ENCODE results near the gene KISS1R.

Gene KISS1R

DNA sequence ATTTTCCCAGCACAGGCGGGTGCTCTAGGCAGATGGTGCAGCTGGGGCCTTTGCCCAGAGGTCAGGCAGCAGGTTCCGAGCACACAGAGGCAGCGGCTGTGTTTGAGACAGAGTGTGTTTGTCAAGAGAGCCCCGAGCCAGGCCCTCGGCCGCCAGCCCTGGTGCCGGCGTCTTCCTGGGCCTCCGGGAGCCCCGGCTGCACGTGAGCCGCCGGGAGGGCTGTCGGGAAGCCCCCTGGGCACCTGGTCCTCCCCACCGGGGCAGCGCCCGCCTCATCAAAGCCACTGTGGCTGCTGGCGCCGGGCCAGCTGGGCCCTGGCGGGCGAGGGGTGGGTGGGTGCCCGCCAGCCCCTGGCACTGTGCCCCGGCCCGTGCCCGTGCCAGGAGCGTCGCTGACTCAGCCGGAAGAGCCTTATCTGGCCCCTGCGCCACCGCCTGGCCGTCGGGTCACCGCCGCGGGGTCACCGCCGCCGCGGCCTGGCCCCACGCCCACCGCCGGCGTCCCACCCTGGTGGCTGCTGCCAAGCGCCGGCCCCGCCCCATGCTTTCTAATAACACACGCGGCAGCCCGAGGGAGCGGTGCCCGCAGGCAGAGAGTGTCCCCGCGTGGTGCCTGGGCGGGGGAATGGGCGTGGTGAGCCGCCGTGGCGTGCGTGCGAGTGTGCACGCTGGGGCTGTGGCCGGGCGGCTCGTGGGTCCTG lies 23.6 kb downstream of the KISS1R start:
- DNase-seq = peak; percentile 79

DNA sequence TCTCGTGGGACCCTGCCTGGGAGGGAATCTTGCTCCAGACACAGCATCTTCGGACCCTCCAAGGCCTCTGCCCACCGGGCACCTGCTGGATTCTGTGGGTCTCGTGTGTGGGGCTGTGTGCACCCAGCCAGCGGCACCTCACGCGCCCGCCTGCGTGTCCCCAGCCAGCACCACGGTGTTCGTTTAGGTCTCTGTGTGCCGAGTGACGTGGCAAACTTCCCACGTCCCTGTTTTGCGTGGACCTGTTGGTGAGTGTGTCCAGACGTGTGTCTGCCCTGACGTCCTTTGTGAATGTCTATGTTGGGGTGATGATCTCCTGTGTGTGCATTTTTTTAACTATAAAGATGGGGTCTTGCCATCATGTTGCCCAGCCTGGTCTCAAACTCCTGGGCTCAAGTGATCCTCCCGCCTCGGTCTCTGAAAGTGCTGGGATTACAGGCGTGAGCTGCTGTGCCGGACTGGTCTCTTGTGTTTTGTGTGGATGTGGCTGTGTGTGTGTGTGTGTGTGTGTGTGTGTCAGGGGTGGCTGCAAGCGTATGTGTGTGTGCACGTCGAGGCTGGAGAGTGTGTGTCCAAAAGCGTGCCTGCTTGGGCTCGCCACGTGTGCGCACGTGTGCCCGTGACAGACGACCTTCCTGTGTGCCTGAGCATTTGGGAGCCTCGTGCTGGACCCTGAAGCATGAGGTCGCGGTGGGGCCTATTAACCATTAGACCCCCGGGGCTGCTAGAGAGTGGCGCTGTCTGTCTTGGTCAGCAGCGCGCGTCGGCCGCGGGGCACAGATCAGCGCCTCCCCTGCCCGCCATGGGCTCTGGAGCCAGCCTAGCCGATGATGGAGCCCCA lies 24.4 kb downstream of the KISS1R start:
- DNase-seq = no peak

DNA sequence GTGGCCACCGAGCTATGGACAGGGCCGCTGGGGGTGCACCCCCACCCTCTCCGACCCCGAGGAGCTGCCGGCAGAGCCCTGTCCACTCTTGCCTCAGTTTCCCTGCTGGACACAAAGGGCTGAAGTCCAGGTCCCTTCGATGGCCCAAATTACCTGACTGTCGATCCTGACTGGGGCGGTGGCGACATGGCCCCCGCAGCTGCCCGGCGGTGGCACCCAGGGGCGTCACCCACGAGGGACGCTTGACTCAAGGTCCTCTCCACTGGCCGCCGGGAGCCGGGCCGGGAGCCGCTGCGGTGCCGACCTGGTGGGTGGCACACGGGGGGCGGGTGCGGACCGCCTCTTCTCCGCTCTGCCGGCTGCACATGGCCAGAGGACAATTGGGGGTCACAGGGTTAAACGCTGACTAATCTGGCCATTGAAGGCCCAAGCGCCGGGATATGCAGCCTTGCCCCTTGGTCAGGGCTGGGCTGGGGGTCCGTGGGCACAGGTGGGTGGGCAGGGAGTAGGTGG lies 25.1 kb downstream of the KISS1R start:
- DNase-seq = no peak

DNA sequence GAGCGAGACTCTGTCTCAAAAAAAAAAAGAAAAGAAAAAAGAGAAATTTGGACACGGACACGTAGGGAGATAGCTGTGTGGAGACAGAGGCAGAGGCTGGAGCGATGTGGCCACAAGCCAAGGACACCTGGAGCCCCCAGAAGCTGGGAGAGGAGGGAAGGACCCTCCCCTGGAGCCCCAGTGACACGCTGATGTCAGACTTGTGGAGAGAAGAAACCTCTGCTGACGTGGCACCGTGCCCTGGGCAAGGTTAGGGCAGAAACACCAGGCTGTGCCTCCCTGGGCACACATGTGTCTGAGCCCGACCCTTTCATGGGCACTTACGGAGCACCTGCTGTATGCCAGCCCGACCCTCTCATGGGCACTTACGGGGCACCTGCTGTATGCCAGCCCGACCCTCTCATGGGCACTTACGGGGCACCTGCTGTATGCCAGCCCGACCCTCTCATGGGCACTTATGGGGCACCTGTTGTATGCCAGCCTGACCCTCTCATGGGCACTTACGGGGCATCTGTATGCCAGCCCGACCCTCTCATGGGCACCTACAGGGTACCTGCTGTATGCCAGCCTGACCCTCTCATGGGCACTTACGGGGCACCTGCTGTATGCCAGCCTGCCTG lies 26.5 kb downstream of the KISS1R start:
- no peak for DNase-seq

DNA sequence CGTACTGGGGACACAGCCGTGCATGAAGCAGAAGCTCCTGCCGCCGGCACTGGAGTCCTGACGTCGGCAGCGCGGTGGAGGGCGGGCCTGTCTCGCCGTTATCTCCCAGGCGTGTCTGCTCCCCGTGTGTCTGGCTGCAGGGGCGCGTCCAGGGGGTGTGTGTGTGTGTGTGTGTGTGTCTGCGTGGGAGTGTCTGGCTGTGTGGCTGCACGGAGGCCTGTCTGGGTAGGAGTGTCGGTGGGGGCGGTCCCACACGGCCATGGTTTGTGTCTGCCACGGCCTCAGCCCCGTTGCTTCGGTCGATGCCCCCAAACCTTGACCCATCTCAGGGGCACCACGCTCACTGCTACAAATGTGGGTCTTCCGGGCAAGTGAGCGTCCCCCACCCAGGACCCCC lies 27.0 kb downstream of the KISS1R start:
- no peak for DNase-seq

DNA sequence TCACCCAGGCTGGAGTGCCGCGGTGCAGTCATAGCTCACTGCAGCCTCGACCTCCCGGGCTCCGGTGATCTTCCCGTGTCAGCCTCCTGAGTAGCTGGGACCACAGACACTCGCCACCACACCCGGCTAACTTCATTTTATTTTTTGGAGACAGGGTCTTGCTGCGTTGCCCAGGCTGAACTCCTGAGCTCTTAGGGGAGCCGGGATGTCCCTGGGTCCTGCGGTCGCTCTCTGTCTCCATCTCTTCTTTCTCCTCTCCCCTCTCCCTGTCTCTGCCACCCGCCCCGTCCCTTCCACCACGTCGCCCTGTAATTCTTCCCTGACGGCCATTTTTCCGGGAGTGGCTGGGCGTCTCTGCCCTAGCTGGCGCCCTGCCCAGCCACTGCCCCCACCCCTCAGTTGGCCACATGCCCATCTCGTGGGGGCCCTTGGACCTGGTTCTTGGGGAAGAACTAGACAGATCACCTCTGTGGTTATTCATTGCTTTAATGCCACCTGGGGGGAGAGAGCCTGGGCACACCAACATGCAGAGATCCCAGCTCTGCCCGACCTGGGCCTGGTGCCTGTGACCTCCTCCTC lies 27.6 kb downstream of the KISS1R start:
- DNase-seq = peak; percentile 77

DNA sequence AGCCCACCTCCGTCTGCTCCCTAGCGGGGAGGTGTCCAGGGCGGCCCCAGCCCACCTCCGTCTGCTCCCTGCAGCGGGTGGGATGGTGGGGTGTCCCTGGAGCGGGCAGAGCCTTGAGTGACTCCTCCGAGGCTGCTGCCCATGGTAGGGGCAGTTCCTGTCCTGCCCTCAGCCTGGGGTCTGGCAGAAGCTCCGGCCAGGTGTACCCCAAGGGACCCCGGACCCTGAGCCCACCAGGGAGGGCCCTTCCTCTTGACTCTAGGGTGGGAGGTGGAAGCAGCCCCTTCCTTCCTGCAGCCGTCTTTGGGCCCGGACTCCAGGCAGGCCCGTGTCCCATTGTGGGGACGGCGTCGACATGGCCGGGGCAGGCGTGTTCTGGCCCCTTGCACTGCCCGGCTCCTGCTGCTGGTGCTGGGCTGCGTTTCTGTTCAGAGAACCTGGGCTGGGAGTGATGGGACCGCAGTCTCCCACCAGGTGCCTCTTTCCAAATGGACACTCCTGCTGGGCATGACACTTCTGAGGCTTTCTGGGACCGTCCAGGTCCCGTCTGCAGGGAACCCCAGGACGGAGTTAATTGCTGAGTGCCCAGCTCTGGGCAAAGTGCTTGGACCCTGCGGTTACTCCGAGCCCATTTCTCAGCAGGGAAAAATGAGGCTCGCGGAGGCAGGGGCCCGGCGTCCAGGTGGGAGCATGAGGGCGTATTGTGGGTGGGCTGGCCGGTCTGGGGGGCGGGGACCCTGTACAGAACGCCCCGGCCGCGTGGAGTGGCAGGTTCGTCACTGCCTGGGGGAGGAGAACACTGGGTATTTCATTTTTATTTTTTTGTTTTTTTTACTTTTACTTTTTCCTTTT lies 28.5 kb downstream of the KISS1R start:
- no peak for DNase-seq

DNA sequence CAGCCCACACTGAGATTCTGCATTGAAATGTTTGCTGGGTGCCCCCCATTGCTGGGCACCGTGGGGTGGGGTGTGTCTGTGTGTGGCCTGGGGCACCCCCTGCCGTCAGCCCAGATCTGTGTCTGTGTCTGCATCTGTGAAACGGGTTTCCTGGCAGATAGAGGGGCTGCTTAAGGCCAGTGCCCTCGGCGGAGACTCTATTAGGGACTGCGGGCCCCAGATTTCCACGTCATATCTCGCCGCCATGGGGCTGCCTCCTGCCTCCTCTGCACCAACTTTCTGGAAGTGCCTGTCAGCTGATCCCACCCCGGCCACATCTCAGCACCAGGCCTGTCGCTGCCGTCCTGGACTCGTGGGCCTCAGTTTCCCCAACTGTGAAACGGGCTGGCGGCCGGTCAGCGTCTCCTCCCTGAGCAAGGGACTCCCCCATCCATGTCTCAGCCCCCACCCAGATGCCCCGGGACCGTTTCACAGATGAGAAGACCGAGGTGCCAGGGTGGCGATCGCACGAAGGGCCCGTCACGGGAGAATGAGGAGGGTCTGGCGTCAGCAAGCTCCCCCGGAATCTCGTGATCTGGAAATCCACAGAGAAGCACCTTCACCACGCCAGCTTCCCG lies 30.1 kb downstream of the KISS1R start:
- no peak for DNase-seq

DNA sequence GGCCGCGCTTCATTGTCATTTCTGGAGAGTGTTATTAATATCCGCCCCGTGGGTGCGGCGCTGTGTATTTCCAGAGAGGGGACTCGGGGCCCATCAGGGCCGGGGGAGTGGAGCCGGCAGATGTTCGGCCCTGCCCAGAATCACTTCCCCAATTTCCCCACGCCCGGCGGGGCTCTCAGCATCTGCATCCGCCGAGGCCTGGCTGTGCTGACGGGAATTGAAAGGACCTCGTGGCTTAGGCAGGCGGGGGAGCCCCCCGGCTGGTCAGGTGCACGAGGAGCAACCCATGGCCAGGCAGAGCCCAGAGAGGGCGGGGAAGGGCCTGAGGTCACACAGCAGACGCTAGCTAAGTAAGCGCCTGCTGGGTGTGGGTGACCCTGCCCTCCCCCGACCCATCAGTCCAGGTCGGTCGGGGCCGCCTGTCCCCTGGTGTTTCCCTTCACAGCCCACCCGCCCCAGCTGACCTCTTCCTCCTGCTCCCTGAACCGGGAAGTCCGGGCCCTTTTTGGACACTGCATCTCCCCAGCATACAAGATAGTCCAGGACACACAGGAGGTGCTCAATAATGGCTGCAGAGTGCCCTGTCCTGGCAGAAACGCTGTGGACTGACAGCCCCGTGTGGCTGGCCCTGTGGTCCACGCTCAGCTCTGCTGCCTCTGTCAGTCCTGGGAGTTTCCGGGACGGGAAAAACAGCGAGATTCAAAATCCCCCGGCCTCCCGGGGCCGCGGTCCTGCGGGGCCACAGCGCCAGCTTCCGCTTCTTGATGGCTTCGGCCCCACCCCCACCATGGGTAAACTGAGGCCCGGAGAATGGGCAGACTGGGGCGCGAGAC lies 30.8 kb downstream of the KISS1R start:
- no peak for DNase-seq

DNA sequence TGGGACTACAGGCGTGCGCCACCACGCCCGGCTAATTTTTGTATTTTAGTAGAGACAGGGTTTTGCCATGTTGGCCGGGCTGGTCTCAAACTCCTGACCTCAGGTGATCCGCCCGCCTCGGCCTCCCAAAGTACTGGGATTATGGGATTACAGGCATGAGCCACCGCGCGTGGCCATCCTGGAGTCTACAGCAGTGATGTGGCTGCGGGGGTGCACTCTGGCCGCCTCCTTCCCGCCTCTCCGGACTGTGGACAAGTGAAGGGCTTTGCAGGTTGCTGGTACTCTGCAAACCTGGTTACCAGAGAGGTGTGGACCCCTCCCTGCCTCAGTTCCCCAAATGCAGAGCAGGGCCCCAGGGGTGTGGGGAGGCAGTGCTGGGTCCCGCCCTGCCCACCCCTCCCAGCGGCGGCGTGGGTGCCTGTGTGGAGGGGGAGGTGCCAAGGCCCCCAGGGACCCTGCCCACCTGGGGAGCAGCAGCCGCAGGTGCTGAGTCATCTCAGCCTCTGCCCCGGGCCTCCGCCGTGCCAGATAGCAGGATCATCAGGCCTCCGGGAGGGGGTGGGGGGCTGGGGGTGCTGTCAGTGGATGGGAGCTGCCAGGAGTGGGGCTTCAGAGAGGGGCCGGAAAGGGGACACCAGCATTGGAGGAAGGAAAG lies 31.8 kb downstream of the KISS1R start:
- no peak for DNase-seq

DNA sequence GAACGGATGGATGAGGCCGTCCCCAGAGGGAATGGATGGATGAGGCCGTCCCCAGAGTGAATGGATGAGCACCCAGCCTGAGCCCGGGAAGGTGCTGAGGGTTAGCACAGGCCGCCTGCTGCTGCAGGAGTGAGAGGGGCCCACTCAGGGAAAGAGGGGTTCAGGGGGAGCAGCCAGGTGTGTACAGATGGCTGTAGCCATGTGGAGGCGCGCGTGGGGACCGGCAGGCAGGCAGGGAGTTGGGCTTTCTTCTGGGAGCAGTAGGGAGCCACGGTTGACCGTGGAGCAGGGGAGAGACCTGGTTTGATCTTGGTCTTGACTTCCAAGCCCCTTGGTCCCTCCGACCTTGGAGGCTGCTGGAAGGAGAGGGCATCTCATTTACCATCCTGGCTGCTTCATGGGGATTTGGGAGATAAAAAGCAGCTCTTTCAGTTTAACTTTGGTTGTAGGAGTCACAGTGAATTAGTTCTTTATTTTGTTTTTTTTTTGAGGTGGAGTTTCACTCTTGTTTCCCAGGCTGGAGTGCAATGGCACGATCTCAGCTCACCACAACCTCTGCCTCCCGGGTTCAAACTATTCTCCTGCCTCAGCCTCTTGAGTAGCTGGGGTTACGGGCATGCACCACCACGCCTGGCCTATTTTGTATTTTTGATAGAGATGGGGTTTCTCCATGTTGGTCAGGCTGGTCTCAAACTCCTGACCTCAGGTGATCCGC lies 33.4 kb downstream of the KISS1R start:
- no peak for DNase-seq

DNA sequence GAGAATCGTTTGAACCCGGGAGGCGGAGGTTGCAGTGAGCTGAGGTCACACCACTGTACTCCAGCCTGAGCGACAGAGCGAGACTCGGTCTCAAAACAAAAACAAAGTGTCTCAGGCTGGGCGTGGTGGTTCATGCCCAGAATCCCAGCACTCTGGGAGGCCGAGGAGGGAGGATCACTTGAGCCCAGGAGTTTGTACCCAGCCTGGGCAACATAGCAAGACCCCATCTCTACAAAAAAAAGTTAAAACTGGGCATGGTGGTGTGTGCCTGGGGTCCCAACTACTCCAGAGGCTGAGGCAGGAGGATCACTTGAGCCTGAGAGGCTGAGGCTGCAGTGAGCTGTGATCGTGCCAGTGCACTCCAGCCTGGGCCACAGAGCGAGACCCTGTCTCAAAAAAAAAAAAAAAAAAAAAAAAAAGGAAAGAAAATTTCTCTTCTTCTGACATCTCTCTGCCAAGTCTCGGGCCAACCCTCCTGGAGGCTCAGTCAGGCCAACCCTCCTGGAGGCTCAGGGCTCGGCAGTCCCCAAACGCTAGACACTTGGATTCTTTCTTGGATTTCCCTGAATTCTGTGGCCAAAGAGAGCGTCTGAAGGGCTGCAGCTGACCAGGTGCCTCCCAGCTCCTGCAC lies 35.0 kb downstream of the KISS1R start:
- DNase-seq = no peak

DNA sequence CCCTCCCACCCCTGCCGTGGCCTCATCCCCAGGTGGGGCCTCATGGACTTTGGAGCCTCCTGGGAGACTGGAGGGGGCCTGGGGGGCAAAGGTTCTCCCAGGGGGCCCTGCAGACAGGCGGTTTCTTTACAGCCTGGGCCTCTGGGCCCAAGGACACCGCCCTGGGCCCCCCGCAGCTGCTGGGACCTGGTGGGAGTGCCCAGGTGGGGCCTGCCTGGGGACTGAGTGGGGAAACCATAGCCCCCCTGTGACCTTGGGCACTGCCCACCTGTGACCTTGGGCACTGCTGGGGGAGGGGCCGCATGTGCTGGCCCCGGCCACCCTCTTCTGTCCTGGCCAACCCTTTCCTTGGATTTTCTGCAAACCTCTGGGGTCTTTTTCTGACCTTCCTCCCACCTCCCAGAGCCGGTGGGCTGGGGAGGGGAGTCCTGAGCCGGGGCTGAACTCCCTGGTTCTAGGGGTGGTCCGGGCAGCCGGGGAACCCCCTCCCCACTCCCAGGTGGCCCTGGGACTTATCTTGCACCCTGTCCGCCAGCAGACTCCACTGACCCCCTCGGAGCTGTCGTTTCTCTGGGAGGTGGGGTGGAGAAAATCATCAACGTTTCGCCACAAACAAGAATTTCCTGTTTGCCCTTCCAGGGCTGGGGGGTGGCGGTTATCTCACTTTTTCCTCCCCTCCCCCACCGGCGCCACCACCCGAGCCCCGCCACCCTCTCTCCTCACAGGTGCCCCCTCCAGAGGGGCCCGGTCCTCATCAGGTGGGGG lies 35.7 kb downstream of the KISS1R start:
- no peak for DNase-seq

DNA sequence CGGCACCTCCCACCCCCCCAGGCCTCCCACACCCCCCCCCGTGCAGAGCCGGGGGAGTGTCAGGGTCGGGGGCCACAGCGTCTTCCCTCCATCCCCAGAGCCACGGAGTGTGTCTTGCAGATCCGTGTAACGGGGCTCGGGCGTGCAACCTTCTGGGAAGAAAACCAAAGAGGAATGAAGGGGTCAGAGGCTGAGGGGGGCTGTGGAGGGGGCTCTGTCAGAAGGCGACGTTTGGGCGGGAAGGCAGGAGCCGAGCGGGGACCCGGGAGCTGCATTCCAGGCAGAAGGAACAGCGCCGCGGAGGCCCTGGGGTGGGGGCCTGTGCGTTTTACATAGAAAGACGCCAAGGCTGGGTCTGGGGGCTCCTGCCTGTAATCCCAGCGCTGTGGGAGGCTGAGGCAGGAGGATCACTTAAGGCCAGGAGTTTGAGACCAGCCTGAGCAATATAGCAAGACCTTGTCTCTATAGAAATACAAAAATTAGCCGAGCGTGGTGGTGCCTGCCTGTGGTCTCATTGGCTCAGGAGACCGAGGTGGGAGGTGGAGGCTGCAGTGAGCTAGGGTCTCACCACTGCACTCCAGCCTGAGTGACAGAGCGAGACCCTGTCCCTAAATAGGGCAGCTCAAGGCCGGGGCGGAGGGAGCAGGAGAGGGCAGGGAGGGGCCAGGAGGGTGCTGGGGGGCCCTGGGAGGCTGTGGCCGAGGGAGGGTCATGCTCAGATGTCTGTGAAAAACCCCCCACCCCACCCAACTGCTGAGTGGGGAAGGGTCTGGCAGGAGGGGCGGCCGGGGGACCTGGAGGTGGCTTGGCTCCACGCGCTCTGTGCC lies 36.5 kb downstream of the KISS1R start:
- DNase-seq = no peak

DNA sequence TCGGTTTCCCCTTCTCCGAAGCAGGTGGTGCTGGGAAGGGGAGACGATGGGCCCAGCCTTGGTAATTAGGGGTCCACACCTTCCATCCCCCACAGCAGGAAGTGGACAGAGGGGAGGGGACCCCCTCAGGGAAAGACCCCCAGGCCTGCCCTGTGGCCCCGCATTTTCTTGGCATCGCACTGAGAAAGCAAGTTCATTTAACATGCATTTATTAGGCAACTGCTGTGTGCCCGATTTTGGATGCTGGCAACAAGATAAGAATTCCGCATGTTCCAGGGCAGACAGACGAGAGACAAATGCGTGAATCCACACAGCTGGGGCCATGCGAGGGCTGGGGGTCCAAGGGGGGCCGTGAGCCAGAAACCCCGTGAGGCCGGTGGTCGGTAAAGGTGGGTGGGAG lies 37.1 kb downstream of the KISS1R start:
- DNase-seq = no peak

DNA sequence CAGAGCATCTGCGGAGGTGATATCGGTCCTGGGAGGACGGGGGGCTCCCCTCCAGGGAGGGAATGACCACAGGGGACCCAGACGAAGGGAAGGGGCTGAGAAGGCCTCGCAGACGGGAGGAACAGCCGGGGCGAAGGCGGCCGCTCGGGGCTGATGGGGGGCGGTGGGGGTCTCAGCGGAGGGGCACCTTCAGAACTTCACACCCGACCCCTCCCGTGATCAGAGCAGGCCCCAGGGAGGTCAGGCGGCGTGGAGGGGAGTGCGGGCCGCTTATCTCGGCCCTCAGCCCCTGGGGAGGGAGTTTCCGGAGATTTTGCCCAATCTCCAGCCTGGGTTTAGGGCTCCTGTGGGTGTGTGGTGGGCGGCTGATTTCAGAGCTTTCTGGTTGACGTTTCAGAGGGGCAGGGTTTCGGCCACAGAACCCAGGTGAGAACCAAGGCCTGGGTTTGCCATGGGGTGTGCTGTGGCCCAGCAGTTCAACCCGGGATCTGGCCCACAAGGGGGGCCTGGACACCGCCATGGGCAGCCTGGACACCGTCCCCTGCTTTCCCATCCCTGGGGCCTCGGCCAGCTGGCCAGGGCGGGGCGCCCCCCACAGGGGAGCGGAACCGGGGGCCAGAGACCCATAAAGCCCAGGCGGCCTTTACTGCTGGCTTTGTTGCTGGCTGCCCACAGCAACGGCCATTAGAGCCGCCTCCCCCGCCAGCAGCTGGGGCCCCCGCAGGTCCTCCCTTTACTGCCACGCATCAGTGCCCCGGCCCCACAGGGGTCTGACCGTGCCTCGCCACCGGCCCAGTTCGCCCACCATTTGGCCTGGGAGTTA lies 37.8 kb downstream of the KISS1R start:
- no peak for DNase-seq
